ENCODE data around the gene NLRP13. TPM values are rescaled to one million over a fixed set of nuclear protein-coding genes. Genes with fewer than 3 reads are reported as not detected.
"Not testable (repeated sequence)": the region's sequence is repeated elsewhere in the genome, so short reads cannot be mapped to it uniquely, and the experiment has no call there.

NLRP13 gene
- total RNA-seq, 1 donor from 2014 or later = not detected

- Mint-ChIP-seq H3K36me3 (ENCODE audit: insufficient read depth) (no peaks in the 10 kb centered on the region), H3K4me3 (ENCODE audit: low read depth) (no peak overlapping the region), H3K27ac (no peak overlapping the region), H3K4me1 (ENCODE audit: low read depth) (no peaks in the 10 kb centered on the region), H3K27me3 (no peaks in the 10 kb centered on the region), H3K9me3 (ENCODE audit: low read depth) (peaks cover 29% of the 10 kb centered on the region)
- DNase-seq (ENCODE audit: low spot score, unreplicated experiment) = no peak
- no peak for TF ChIP-seq CTCF (IDR thresholded peaks at IDR 0.05; ENCODE audit: unreplicated experiment)
Measured at GRCh38 chr19:55958356-55958755, 26.2 kb upstream of the NLRP13 start.

- DNase-seq (ENCODE audit: low spot score, unreplicated experiment) = no peak
- Mint-ChIP-seq H3K27ac (no peak overlapping the region), H3K36me3 (ENCODE audit: insufficient read depth) (no peaks in the 10 kb centered on the region), H3K4me1 (ENCODE audit: low read depth) (no peaks in the 10 kb centered on the region), H3K27me3 (no peaks in the 10 kb centered on the region), H3K9me3 (ENCODE audit: low read depth) (peaks cover 27% of the 10 kb centered on the region), H3K4me3 (ENCODE audit: low read depth) (no peak overlapping the region)
- TF ChIP-seq CTCF (IDR thresholded peaks at IDR 0.05; ENCODE audit: unreplicated experiment) = no peak
Measured at GRCh38 chr19:55956431-55956830, 24.3 kb upstream of the NLRP13 start.

GRCh38 chr19:55950566-55950965, 18.4 kb upstream of the NLRP13 start:
- H3K4me1 Mint-ChIP-seq (ENCODE audit: low read depth); H3K36me3 Mint-ChIP-seq (ENCODE audit: insufficient read depth); H3K27me3 Mint-ChIP-seq; H3K4me3 Mint-ChIP-seq (ENCODE audit: low read depth); DNase-seq (ENCODE audit: low spot score, unreplicated experiment); H3K27ac Mint-ChIP-seq: not testable (repeated sequence)
- H3K9me3 Mint-ChIP-seq (ENCODE audit: low read depth) = peaks cover 39% of the 10 kb centered on the region

- H3K36me3 Mint-ChIP-seq (ENCODE audit: insufficient read depth) = peaks cover 6% of the 10 kb centered on the region
- peaks cover 40% of the 10 kb centered on the region for H3K9me3 Mint-ChIP-seq (ENCODE audit: low read depth)
- no peak within 1 kb of the TSS for H3K27ac Mint-ChIP-seq
- no peak for DNase-seq (ENCODE audit: low spot score, unreplicated experiment)
- TF ChIP-seq CTCF (IDR thresholded peaks at IDR 0.05; ENCODE audit: unreplicated experiment) = no peak
- H3K4me1 Mint-ChIP-seq (ENCODE audit: low read depth) = no peaks in the 10 kb centered on the region
- H3K27me3 Mint-ChIP-seq = no peaks in the 10 kb centered on the region
- H3K4me3 Mint-ChIP-seq (ENCODE audit: low read depth) = no peak within 1 kb of the TSS
Measured at GRCh38 chr19:55947532-55947931, 15.4 kb upstream of the NLRP13 start, which contains the start of gene NLRP8. NLRP8 (plus strand) TSS chr19:55947832.

- H3K4me1 Mint-ChIP-seq (ENCODE audit: low read depth) = no peaks in the 10 kb centered on the region
- peaks cover 55% of the 10 kb centered on the region for H3K9me3 Mint-ChIP-seq (ENCODE audit: low read depth)
- H3K36me3 Mint-ChIP-seq (ENCODE audit: insufficient read depth) = peaks cover 14% of the 10 kb centered on the region
- DNase-seq (ENCODE audit: low spot score, unreplicated experiment) = no peak
- H3K27me3 Mint-ChIP-seq = no peaks in the 10 kb centered on the region
- no peak overlapping the region for H3K4me3 Mint-ChIP-seq (ENCODE audit: low read depth)
- H3K27ac Mint-ChIP-seq = no peak overlapping the region
- no peak for TF ChIP-seq CTCF (IDR thresholded peaks at IDR 0.05; ENCODE audit: unreplicated experiment)
Measured at GRCh38 chr19:55940306-55940705, 8.2 kb upstream of the NLRP13 start.

- Mint-ChIP-seq H3K27me3 (no peaks in the 10 kb centered on the region), H3K27ac (no peak overlapping the region), H3K9me3 (ENCODE audit: low read depth) (peaks cover 66% of the 10 kb centered on the region), H3K4me3 (ENCODE audit: low read depth) (no peak overlapping the region), H3K36me3 (ENCODE audit: insufficient read depth) (peaks cover 14% of the 10 kb centered on the region), H3K4me1 (ENCODE audit: low read depth) (no peaks in the 10 kb centered on the region)
- no peak for TF ChIP-seq CTCF (IDR thresholded peaks at IDR 0.05; ENCODE audit: unreplicated experiment)
- DNase-seq (ENCODE audit: low spot score, unreplicated experiment) = no peak
Measured at GRCh38 chr19:55939206-55939605, 7.1 kb upstream of the NLRP13 start.
